Astrocyte of the cerebellum (primary cell): ENCODE results near the gene CLDN6.
A peak's percentile ranks its signal among the peaks of the same experiment; 100 is the strongest.

Experiments used
- DNase-seq: peaks from one replicate; pipeline ENCODE4 v3.0.0-alpha.2; 2011; ENCODE audit warnings: low read depth
- H3K4me3 ChIP-seq: 2 replicates; pipeline ENCODE4 v1.5.1; 2011; ENCODE audit warnings: mild to moderate bottlenecking, low read depth, low read length, moderate library complexity
- in situ Hi-C: cut with HindIII; loops from 2 replicates; pipeline ENCODE4 v1.10.0; 2017; ENCODE audit warnings: low sequenced_read_pairs
- TF ChIP-seq, protein P1 (sequence below): IDR thresholded peaks from 2 replicates; pipeline ENCODE4 v1.5.1; 2012; ENCODE audit warnings: low read length, low read depth, moderate library complexity, mild to moderate bottlenecking; ENCODE audit errors: missing control alignments

Gene CLDN6

DNA sequence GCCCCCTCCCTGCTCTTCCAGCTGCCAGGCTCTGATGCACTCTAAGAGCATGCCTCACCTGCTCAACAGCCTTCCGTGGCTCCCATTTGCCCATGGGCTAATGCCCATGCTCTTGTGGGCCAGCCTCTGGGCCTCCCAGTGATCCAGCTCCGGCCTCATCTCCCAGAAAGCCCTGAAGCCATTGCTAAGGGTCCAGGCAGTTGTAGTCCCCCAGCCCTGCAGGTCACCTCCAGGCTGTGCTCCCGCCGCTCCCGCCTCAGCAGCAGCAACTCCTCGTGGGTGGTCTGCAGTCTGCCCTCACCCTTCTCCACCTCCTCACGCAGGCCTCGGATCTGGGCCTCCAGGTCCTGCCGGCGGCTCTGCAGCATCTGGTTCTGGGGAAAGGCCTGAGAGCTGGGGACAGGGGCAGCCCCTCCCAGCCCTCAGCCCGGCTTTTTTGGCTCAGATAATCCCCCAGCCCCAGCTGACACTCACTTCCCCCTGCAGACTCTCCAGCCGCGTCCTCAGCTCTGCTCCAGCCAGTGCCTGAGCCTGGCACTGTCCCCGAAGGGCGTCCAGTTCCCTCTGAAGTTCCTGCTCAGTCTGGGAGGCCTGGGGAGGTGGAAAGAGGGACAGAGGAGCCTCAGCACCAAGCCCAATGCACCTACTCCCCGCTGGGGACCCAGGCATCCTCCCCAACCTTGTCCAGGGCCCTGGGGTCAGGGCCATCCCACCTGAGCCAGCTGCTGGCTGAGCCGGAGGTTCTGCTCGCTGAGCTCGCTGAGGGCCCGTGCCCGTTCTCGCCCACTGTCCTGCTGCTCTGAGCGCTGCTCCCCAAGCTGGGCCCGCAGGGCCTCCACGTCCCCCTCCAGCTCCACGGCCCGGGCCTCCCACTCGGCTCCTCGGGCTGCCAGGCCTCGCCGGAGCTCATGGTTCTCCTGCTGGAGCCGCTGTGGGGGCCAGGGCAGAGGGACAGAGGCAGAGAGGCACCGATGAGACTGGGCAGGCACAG is 12.5 kb upstream of the CLDN6 start:
- H3K4me3 ChIP-seq, result no peak overlapping the region
- in situ Hi-C loops, result no loop called here
- DNase-seq, result no peak
- TF ChIP-seq, protein P1, sequence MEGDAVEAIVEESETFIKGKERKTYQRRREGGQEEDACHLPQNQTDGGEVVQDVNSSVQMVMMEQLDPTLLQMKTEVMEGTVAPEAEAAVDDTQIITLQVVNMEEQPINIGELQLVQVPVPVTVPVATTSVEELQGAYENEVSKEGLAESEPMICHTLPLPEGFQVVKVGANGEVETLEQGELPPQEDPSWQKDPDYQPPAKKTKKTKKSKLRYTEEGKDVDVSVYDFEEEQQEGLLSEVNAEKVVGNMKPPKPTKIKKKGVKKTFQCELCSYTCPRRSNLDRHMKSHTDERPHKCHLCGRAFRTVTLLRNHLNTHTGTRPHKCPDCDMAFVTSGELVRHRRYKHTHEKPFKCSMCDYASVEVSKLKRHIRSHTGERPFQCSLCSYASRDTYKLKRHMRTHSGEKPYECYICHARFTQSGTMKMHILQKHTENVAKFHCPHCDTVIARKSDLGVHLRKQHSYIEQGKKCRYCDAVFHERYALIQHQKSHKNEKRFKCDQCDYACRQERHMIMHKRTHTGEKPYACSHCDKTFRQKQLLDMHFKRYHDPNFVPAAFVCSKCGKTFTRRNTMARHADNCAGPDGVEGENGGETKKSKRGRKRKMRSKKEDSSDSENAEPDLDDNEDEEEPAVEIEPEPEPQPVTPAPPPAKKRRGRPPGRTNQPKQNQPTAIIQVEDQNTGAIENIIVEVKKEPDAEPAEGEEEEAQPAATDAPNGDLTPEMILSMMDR, result no peak

DNA sequence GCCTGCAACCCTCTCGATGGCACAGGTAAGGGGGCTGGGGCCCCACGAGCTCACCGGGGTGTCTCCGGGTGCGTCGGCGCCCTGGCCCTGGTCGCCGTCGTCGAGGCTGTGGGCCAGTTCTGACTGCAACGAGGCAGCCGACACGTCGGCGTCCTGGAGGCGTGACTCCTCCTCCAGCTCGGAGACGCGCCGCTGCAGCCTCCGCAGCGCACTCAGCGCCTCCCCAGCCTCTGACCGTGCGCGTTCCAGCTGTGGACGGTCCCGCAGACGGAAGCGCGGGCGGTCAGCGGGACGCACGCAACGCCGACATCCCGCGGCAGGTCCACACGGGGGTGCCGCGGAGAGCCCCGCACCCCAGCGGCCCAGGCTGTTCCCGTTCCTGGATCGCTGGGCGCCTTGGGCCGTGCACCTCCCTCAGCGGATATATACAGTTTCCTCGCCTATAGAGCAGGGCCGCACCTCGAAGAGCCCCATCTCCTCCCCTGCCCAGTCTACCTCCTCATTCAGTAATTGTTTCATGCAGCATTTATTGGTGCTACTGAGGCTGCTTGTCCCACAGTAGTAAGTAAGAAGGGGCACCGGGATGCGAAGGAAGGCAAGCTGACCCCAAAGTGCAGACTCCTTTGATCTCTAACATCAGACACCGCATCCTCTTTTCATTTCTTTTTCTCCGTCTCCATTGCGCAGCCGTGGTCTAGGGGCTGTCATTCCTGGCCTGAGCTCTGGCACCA is 11.7 kb upstream of the CLDN6 start:
- no peak overlapping the region for H3K4me3 ChIP-seq
- TF ChIP-seq, protein P1, result no peak
- in situ Hi-C loops, result no loop called here
- DNase-seq, result no peak

DNA sequence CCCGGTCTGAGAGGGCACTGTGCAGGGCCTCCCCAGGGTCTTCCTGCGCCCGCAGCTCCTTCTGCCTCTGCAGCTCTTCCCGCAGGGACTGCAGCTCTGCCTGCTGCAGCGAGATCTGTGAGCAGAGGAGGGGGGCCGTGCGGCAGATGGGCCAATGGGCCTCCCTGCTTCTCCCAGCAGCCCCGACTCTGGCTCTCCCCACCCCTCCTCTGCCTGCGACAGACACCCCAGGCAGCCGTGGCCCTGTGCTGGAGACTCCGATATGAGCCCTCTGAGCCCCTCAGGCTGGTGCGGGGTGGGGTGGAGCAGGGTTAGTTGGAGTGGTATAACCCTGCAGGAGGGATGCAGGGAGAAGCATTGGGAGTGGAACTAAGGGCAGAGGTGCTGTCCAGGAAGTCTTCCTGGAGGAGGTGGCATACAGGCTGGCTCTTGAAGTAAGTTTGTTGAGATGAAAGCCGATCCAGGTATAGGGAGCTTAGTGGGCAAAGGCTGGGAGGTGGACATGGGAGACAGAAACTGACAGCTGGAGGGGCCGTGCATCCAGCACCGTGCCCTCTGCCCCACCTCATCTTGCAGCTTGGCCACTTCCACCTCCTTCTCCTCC is 10.8 kb upstream of the CLDN6 start:
- H3K4me3 ChIP-seq, result no peak overlapping the region
- in situ Hi-C loops, result no loop called here
- no peak for DNase-seq
- TF ChIP-seq, protein P1, result no peak

DNA sequence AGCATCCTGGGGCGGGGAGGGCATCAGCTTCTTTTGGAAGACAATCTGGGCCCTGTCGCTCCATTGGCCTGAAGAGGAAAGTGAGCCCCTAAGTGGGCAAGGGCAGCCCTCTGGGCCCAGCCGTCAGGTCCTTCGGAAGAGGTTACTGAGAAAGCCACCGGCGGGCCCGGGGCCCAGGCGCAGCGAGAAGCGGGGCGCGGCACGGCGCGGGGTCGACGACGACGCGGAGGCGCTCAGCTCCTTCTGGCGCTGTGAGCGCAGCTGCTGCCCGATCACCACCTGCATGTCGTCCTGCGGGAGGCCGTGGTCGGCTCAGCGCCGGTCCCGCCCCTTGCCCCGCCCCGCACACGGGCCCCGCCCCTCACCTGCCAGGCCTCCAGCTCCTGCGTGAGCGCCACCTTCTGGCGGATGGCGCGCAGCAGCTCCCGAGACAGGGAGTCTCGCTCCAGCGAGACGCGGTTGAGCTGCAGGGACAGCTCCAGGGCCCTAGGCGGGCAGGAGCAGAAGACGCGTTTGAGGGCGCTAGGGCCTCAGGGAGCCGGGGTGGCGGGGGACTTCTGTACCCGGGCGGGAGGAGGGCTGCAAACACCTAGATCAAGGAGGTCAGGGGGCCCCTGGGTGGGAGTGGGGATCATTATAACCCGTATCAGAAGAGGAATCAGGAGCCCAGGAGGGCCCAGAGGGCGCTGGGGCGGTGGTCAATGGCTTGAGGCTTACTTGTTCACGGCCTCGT is 10.2 kb upstream of the CLDN6 start:
- H3K4me3 ChIP-seq, result no peak overlapping the region
- TF ChIP-seq, protein P1, result peak; percentile 74
- DNase-seq, result peak; percentile 35
- in situ Hi-C loops, result no loop called here

DNA sequence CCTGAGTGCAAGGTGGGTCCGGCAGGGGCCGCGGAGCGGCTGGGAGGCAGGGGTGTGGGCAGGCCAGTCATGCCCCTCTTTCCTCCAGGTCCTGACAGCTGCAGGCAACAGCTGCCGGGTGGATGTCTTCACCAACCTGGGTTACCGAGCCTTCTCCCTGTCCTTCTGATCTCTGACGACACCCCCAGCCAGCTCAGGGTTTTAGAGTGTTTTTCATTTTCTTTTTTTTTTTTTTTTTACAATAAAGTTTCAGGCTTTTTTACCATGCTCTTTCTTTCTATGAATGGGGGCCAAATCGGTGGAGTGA is 9.5 kb upstream of the CLDN6 start:
- TF ChIP-seq, protein P1, result no peak
- H3K4me3 ChIP-seq, result no peak overlapping the region
- DNase-seq, result no peak
- in situ Hi-C loops, result no loop called here
